ENCODE measurements around the gene MYPN.
"Not testable (repeated sequence)": the region's sequence is repeated elsewhere in the genome, so short reads cannot be mapped to it uniquely, and the experiment has no call there.

MYPN gene

DNA sequence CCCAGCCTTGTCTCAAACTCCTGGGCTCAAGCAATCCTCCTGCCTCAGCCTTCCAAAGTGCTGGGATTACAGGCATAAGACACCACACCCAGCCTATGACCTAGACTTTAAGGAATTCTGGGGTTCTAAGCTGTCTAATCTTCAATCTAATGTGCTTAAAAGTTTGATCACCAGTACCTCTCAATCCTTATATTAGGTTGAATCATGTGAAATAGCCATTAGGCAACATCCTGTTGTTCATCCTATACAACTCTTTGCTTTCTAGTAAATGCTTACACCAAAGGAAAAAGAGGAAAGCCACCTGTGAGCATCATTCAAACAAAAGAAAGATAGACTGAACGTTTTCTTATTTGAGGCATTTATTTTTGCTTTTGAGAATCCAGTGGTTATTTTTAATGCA is 66.7 kb downstream of the MYPN start:
- no peak for DNase-seq

DNA sequence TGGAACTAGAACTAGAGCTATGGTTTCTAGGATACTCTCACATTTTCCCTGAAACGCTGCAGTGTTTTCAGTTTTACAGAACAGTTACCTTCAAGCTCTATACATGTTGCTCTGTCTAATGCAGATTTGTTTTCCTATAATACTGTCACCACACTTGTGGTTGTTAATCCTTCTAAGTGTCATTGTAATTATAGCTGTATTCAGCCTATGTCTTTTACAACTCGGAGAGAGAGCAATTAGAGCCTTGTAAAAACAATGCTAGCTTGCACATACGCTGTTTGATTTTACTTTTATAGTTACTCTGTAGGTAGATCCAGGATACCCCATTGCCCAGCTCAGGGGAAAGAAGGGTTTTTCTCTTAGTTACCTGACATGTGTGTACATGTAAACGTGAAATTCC is 67.5 kb downstream of the MYPN start:
- DNase-seq, result no peak

DNA sequence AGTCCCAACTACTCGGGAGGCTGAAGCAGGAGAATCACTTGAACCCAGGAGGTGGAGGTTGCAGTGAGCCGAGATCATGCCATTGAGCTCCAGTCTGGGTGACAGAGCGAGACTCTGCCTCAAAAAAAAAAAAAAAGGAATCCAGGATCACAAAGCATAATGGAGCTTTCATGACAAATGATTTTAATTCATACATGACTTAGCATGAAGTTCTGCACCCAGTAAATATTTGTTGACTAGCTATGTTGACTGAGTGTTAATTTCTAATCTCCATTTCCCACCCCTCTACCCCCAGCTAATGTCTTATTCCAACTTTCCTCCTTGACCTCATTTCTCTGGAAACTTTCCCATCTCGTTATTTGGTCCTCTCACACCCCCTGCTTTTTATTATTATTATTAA is 69.3 kb downstream of the MYPN start:
- no peak for DNase-seq

DNA sequence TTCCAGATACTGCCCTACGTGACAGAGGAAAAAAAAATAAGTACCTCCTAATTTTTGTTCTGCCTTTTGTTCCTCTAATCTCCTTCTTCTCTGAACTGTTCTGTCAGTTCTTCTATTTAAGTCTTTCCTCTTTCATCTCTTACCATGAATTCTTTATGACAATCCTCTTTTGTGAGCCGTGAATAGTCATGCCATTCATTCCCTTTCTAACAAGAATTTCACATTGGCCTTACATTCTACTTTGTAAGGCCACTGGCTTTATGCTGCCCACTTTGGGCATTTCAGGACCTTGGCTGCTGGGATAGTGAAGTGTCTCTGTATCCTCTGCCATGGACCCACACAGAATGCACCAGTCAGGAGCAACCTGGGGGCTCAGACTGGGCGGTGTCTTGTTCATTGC is 69.7 kb downstream of the MYPN start:
- DNase-seq, result no peak

DNA sequence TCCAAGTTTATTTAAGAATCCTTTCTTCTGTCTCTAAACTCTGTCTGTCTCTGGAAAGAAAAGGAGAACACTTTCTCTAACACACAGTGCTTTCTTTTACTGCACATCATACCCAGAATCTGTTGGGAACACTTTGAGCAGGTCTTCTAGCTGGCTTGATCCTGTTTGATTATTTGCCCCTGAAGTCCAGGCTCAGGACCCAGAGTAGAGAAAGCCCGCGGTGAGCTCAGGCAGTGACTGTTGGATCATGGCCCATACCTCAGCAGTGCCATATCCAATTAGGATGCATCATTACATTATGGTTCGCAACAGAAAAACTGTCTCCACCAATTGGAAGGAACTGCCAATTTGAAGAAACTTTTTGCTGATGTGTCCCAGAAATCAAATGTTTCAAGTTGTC is 71.2 kb downstream of the MYPN start:
- DNase-seq, result no peak

DNA sequence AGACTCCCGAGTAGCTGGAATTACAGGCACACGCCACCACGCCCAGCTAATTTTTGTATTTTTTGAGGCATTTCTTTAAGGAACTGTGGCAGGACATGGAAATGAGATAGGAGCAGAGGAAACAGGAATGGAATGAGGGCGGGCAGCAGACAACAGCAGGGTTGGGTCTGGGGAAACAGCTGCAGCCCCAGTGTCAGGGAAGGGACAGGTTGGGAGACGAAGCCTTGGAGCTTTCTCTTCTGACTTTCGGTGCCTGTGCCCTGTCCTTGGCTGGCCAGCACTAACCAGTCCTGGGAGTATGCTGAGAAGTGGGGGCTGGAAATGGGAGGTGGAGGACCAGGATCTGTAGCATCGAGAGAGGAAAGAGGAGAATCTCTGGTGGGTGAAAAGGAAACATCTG is 75.3 kb downstream of the MYPN start:
- no peak for DNase-seq

DNA sequence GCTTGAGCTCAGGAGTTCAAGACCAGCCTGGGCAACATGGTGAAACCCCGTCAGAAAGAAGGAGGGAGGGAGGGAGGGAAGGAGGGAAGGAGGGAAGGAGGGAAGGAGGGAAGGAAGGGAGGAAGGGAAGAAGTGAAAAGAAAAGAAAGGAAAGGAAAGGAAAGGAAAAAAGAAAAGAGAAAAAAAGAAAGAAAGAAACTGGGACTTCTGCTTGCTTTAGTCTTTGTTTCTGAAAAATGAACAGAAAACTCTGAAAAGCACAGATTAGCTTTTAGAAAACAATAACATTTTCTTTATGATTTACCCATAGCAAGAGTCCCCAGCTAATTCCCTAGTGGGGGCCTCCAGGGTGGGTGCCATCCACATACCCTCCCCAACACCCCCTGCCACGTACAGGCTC is 75.8 kb downstream of the MYPN start:
- no peak for DNase-seq

DNA sequence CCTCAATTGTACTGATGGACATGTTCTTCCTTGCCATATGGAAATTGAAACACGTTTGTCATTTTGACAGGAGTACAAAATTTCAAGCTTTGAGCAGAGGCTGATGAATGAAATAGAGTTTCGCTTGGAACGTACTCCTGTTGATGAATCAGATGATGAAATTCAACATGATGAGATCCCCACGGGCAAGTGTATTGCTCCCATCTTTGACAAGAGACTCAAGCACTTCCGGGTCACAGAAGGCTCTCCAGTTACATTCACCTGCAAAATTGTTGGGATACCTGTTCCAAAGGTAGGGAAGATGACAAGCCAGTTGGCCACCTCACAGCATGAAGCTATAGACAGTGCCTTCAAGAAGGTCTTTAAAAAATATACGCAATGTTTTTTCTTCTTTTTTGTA is 79.5 kb downstream of the MYPN start:
- no peak for DNase-seq

DNA sequence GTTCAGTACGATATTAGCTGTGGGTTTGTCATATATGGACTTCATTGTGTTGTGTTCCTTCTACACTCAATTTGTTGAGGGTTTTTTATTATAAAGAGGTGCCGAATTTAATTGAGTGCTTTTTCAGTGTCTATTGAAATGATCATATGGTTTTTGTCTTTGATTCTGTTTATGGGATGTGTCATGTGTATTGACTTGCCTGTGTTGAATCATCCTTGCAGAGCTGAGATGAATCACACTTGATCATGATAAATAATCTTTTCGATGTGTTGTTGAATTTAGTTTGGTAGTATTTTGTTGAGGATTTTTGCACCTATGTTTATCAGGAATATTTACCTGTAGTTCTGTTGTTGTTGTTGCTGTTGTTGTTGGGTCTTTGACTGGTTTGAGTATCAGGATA is 82.8 kb downstream of the MYPN start:
- DNase-seq, result no peak

DNA sequence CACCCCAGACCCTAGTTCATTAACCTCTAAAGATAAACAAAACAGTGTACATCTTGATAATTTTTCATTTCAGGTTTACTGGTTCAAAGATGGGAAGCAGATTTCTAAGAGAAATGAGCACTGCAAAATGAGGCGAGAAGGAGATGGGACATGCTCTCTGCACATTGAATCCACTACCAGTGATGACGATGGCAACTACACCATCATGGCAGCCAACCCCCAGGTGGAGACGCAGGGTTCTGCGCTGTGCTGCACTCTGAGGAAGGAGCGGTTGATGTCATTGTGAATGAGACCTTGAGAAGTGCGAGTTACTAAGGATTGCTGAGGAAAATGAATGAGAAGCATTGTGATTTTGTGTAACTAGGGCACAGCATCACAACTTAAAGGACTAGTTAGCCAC is 85.0 kb downstream of the MYPN start:
- DNase-seq, result no peak

DNA sequence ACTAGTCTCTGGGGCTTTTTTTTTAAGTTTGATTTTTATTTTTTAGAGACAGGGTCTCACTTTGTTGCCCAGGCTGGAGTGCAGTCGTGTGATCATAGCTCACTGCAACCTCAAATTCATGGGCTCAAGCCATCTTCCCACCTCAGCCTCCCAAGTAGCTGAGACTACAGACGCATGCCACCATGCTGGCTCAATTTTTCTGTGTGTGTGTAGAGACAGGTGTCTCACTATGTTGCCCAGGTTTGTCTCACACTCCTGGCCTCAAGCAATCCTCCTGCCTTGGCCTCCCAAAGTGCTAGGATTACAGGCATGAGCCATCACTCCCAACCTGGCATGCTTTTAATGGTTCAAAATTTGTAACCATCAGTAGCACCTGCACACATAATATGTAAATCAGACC is 86.5 kb downstream of the MYPN start:
- not testable (repeated sequence) for DNase-seq

DNA sequence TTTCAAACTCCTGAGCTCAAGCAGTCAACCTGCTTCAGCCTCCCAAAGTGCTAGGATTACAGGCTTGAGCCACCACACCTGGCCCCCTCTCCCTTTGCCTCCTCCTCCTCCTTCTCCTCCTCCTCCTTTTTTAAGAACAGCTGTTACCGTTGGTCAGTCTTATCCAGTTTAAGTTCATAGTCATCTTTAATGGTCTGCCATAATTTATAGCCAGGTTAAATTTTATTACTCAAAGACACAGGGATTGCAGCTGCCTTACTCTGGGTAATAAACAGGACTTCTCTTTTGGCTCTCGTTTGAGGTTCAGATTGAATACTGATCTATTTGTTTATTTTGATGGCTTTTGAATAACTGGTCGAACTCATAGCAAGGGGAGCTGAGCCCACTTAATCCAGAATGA is 87.4 kb downstream of the MYPN start:
- DNase-seq, result no peak

DNA sequence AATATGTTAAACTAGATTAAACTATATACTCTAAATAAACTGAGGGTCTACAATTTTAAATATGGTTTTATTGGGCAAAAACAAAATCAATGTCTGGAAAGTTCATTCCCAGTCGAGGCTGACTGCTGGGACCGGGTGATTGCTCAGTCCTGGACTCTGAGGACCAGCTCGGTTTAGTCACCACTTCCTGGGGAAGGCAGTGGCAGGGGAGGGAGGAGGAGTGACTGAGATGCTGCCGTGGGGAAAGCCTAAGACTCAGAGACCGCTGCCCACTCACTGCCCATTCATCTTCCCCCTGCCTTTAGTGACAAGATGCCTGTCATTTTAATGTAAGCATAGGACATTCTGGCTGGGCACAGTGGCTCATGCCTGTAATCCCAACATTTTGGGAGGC is 93.7 kb downstream of the MYPN start:
- peak; percentile 23 for DNase-seq

DNA sequence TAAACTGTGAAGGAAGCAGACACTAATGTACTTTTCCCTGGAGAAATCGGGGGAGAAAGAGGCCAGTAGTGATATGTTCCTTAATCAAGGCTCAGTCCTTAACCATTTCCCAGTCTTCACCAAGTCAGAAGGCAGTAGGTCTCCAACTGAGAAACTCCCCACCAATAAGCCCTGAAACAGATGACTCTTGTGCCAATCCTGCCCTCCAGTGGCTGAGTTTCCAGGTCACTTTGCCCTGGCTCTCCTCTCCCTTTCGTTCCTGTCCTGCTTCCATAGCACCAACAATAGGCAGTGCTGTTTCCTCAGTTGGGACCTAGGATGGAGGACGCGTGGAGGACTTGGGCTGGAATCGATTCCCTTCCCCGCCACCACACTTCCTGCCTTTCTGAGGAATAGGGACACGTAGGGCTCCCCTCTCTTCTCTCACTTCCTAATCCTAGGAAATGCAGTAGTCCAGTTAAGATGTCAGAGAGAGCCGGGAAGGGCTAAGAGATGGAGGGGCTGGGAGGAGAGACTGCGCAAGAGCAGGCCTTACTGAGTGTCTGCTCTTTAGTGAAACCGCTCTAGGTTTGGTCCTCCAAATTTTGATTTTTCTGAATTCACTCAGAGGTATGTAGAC is 99.2 kb downstream of the MYPN start:
- DNase-seq, result peak; percentile 49

DNA sequence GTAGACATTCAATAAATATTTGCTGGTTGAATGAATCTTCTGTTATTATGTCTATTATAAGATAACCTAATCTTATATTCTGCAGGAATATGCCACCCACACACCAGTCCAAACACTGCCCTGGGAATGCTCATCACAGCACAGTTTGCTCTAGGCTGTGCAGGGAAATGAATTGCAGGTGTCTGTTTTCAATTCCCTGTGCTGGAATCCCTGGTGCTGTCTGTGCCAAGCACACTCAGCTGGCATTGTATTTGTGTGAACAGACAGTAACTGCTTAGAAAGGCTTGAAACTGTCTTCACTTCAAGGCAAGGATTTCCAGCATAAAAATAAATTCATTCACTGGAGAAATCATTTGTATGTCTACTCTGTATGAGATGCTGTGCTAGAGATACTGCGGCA is 102.4 kb downstream of the MYPN start:
- DNase-seq, result no peak

DNA sequence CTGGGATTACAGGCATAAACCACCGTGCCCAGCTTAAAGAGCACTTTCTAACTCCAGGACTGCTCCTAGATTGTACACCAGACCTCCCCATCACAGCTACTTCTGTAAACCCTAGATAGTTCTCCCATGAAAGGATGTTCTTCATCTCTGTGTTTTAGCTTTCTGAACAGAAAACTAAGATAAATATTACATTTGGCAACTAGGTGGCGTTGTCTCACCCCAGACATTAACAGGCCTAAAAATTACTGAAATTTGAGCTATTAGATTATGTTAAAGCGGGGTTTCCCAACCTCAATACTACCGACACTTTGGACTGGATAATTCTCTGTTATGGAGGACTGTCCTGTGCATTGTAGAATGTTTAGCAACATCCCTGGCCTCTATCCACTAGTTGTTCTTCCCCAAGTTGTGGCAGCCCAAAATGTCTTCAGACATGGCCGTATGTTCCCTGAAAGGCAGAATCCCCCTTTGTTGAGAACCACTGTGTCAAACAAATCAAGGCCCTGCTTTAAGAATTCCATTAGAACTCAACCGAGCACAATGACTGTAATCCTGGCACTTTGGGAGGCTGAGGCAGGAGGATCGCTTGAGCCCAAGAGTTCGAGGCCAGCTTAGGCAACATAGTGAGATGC is 103.5 kb downstream of the MYPN start:
- DNase-seq, result peak; percentile 30

DNA sequence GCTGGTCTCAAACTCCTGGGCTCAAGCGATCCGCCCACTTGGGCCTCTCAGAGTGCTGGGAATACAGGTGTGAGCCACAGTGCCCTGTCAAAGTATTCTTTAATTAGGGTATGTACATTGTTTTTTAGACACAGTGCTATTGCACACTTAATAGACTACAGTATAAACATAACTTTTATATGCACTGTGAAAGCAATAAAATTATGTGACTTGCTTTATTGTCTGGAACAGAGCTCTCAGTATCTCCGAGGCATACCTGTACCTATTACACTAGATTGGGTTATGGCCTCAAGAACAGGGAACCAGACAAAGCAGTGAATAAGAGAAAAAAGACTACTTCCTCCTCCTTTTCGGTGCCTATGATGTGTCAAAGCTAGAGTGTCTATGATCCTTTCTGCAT is 109.5 kb downstream of the MYPN start:
- DNase-seq, result no peak

DNA sequence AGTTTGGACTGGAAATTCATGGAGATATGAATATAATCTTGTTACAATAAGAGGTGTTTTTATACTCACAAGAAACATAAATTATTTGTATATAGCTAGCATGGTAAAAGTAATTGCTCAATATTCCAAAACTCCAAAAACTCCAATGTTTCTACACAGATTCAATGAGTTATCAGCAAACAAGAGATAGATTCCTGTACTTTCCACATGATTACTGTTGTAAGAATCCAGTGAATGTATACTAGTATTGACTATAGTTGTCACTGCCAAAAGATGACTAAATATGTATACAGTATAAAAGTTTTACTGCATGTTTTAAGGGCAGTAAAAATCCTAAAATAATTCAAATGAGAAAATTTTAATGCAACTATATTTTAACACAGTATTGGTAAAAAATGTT is 111.9 kb downstream of the MYPN start:
- DNase-seq, result no peak

DNA sequence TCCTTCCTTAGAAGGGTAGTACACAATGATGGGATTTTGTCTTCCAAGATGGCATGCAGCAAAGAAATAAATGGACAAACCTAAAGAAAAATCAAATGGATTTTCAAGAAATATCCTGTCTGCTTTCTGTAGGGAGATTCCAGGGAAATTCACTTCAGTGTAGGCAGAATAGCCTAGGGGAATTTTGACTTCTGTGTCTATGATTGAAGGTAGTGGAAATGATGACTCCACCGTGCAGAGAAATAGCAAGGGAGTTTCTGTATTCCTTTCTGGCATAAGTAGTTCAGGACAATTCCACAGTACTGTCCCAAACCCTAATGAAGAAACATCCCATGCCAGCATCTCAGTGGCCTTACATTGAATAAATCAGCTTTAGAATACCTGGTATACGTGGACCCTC is 113.1 kb downstream of the MYPN start:
- no peak for DNase-seq

DNA sequence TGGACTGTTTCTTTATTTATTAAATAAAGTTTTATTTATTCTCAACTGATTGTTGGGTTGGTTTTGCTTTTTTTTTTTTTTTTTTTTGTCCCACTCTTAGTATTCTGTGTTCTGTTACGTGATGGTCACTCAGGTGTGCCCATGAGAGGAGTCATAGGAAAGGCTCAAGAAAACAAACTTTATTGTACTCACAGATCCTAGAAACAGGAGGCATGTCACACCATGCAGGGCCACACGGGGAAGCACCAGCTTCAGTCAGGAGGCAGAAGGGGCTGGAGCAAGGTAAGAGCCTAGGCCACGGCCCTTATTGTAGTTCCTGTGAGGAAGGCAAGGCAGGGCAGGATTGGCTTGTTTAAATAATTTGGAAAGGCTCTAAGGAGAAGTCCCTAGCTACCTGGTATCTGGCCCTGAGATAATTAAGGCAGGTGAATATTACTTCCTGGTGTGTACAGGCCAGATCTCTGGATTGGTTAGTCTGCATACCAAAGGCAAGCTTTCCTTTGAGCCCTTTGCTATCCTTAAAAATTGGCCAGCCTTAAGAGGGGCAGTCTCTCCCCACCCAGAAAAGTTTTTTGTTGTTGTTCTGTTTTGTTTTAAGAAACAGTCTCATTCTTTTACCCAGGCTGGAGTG is 114.4 kb downstream of the MYPN start:
- DNase-seq, result no peak

DNA sequence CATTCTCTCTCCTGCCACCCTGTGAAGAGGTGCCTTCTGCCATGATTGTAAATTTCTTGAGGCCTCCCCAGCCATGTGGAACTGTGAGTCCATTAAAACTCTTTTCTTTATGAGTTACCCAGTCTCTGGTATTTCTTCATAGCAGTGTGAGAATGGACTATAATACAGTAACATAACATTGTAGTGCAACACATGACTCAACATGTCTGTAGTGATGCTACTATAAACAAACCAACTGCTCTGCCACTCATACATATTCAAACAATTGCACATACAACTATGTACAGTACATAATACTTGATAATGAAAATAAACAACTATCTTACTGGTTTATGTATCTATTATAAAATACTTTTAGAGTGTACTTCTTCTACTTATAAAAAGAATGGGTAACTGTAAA is 115.5 kb downstream of the MYPN start:
- DNase-seq, result no peak

DNA sequence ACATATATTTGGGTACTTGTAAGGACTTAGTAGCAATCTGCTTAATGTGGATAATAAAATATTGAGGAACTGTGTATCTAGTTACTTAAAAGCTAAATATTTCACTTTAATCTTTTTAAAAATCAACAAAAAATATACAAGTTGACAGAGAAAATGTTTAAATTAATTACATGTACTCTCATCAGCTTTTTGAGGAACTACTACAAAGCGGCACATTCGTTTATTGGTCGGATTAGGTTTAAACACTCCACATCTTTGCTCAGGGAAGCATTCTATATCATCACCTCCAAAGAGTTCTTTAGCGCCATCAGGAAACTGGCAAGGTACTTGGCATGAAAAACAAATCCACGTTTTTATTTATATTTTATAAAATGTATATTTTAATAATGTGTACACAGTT is 121.0 kb downstream of the MYPN start:
- DNase-seq, result no peak

DNA sequence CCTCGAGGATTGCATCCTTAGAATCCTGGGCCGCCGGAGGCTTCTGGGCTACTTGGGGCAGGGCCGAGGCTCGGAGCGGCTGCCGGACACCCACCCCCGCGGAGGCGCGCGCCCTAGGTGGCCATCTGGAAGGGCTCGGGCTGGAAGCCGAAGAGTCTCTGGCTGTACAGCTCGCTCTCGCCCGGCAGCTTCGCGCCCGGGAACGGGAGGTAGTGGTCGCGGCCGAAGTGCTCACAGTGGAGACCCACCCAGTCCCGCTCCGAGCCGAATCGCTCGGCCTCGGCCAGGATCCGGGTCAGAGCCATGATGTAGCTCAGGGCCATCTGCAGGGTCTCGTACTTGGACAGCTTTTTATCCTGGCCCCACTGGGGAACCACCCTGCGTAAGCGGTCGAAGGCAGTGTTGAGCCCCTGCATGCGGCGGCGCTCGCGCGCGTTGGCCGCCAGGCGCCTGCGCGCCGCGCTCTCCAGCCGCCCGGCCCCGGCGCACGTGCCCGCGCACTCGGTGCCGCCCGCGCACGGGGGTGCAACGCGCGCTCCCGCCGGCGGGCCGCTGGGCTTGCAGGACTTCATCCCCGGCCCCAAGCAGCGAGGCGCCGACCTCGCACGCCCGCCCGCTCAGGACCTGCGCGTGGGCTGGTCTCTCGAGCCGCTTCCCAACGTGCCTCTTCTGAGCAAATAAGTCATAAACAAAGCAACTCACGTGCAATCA is 122.0 kb downstream of the MYPN start:
- DNase-seq, result peak; percentile 57

DNA sequence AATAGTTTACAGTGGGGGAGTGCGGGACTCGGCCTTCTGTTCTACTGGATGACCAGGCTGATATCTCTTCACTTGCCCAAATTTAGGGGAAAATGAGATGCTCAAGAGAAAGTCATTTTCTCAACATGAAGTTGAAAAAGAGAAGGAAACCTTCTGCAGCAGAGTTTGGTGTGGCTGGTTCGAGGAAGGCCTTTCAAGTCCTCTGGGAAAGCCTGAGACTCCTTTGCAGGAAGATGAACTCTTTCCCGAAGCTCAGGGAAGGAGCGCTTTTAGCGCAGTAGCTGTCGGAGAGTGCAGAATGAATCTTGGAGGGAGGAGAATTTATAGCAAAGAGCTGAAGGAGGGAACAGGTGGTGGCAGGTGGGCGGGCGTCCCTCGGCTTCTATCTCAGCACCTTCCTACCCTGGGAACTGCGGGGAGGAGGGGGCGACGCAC is 122.5 kb downstream of the MYPN start, which contains the start of gene ATOH7:
Gene ATOH7 (minus strand): TSS at position 297 of the 435 bp plus-strand sequence. CDS start 436 bp downstream, outside the sequence.
- DNase-seq, result no peak
